Neural progenitor cell (in vitro differentiated cells): Measurements from ENCODE around the gene SHQ1. TPM values are rescaled to one million over a fixed set of nuclear protein-coding genes. Genes with fewer than 3 reads are reported as not detected.

Experiments
- DNase-seq: peaks from one replicate; pipeline ENCODE4 v3.0.0-alpha.2; 2016; ENCODE audit warnings: low spot score
- H2AFZ ChIP-seq: fragments of 200-600 bp; sonication (generic); replicated peaks from 2 replicates; pipeline ENCODE4 v1.6.1; 2016; ENCODE audit warnings: antibody characterized with exemption
- H3F3A ChIP-seq: fragments of 200-600 bp; sonication (generic); 2 replicates; pipeline ENCODE4 v1.6.1; 2016; ENCODE audit warnings: antibody characterized with exemption, low read depth
- H3K27ac ChIP-seq: fragments of 200-600 bp; sonication (generic); 2 replicates; pipeline ENCODE4 v1.5.1; 2016; ENCODE audit warnings: mild to moderate bottlenecking
- H3K27me3 ChIP-seq: fragments of 200-600 bp; sonication (generic); 2 replicates; pipeline ENCODE4 v1.6.1; 2016; ENCODE audit warnings: mild to moderate bottlenecking, moderate library complexity
- H3K36me3 ChIP-seq: fragments of 200-600 bp; sonication (generic); 2 replicates; pipeline ENCODE4 v1.5.1; 2016
- H3K4me1 ChIP-seq: fragments of 200-600 bp; sonication (generic); 2 replicates; pipeline ENCODE4 v1.6.1; 2016; ENCODE audit warnings: mixed run types
- H3K4me2 ChIP-seq: fragments of 200-600 bp; sonication (generic); 2 replicates; pipeline ENCODE4 v1.6.1; 2016
- H3K4me3 ChIP-seq: fragments of 200-600 bp; sonication (generic); 2 replicates; pipeline ENCODE4 v1.5.1; 2016
- H3K79me2 ChIP-seq: fragments of 200-600 bp; sonication (generic); 2 replicates; pipeline ENCODE4 v1.6.1; 2016; ENCODE audit warnings: low read depth
- H3K9ac ChIP-seq: fragments of 200-600 bp; sonication (generic); 2 replicates; pipeline ENCODE4 v1.6.1; 2016
- H3K9me3 ChIP-seq: fragments of 200-600 bp; sonication (generic); 2 replicates; pipeline ENCODE4 v1.5.1; 2016; ENCODE audit warnings: low read depth
- H4K20me1 ChIP-seq: fragments of 200-600 bp; sonication (generic); 2 replicates; pipeline ENCODE4 v1.6.1; 2016; ENCODE audit warnings: low read depth
- H3K27ac Mint-ChIP-seq: 3 replicates; pipeline ENCODE4 v1.8.0; 2021; ENCODE audit warnings: mixed read lengths
- H3K27me3 Mint-ChIP-seq: 2 replicates; pipeline ENCODE4 v1.8.0; 2022; ENCODE audit warnings: low read depth, mild to moderate bottlenecking, inconsistent platforms, moderate library complexity, mixed read lengths; ENCODE audit not compliant: insufficient read depth
- H3K36me3 Mint-ChIP-seq: 3 replicates; pipeline ENCODE4 v1.8.0; 2021; ENCODE audit warnings: mixed read lengths
- H3K4me1 Mint-ChIP-seq: 3 replicates; pipeline ENCODE4 v1.8.0; 2021; ENCODE audit warnings: mixed read lengths
- H3K4me3 Mint-ChIP-seq: 3 replicates; pipeline ENCODE4 v1.8.0; 2021; ENCODE audit warnings: mild to moderate bottlenecking, moderate library complexity, mixed read lengths
- H3K9me3 Mint-ChIP-seq: 3 replicates; pipeline ENCODE4 v1.8.0; 2020; ENCODE audit warnings: mixed read lengths
- CTCF ChIP-seq: fragments of 200-600 bp; sonication (generic); IDR thresholded peaks from 2 replicates; pipeline ENCODE4 v1.5.1; 2017; ENCODE audit warnings: antibody characterized with exemption, mild to moderate bottlenecking
- EZH2 ChIP-seq: fragments of 200-600 bp; sonication (generic); IDR thresholded peaks from 2 replicates; pipeline ENCODE4 v1.6.1; 2017; ENCODE audit warnings: antibody characterized with exemption, mild to moderate bottlenecking, moderate library complexity
- EZH2phosphoT487 ChIP-seq: fragments of 200-600 bp; sonication (generic); IDR thresholded peaks from 2 replicates; pipeline ENCODE4 v1.6.1; 2017; ENCODE audit warnings: antibody characterized with exemption
- total RNA-seq: library from RNA; depleted of rRNA; stranded (reverse); fragments of >200 nt; gene quantifications from 2 replicates; pipeline ENCODE4 v1.2.3, GENCODE V29; 2015; ENCODE audit warnings: low replicate concordance

The SHQ1 gene
- total RNA-seq, 1 donor from 2014 or later, result 21.3 TPM

- TF ChIP-seq CTCF (no peak), EZH2 (no peak), EZH2phosphoT487 (no peak)
Measured at GRCh38 chr3:72830452-72831223, 17.6 kb downstream of the SHQ1 start.

GRCh38 chr3:72829701-72830100 lies 18.5 kb downstream of the SHQ1 start:
- H3K4me1 Mint-ChIP-seq, result peaks cover 10% of the 10 kb centered on the region
- no peak for DNase-seq
- no peaks in the 10 kb centered on the region for H4K20me1 ChIP-seq
- H3K27ac Mint-ChIP-seq, result no peak overlapping the region
- H3K9me3 ChIP-seq, result no peaks in the 10 kb centered on the region
- peaks cover 9% of the 10 kb centered on the region for H3K36me3 Mint-ChIP-seq
- H3K27me3 Mint-ChIP-seq, result peaks cover 2% of the 10 kb centered on the region
- H3K4me3 ChIP-seq, result no peak overlapping the region
- no peaks in the 10 kb centered on the region for H3K27me3 ChIP-seq
- no peaks in the 10 kb centered on the region for H3K4me1 ChIP-seq
- H3K27ac ChIP-seq, result no peak overlapping the region
- no peaks in the 10 kb centered on the region for H3F3A ChIP-seq
- no peaks in the 10 kb centered on the region for H3K36me3 ChIP-seq
- H3K9me3 Mint-ChIP-seq, result no peaks in the 10 kb centered on the region
- TF ChIP-seq CTCF (no peak), EZH2phosphoT487 (no peak), EZH2 (no peak)
- no peak overlapping the region for H2AFZ ChIP-seq
- no peak overlapping the region for H3K9ac ChIP-seq
- no peak overlapping the region for H3K4me3 Mint-ChIP-seq
- H3K79me2 ChIP-seq, result no peaks in the 10 kb centered on the region
- no peak overlapping the region for H3K4me2 ChIP-seq

More at GRCh38 chr3:72830452-72831223, 17.6 kb downstream of the SHQ1 start:
- no peak overlapping the region for H3K4me2 ChIP-seq
- no peak overlapping the region for H2AFZ ChIP-seq
- no peak for DNase-seq
- peaks cover 10% of the 10 kb centered on the region for H3K4me1 Mint-ChIP-seq
- H3K9ac ChIP-seq, result no peak overlapping the region
- H3K9me3 ChIP-seq, result no peaks in the 10 kb centered on the region
- no peaks in the 10 kb centered on the region for H3F3A ChIP-seq
- no peaks in the 10 kb centered on the region for H3K79me2 ChIP-seq
- H3K36me3 ChIP-seq, result no peaks in the 10 kb centered on the region
- no peaks in the 10 kb centered on the region for H3K27me3 Mint-ChIP-seq
- no peak overlapping the region for H3K4me3 ChIP-seq
- no peaks in the 10 kb centered on the region for H4K20me1 ChIP-seq
- no peaks in the 10 kb centered on the region for H3K4me1 ChIP-seq
- no peak overlapping the region for H3K27ac Mint-ChIP-seq
- no peaks in the 10 kb centered on the region for H3K9me3 Mint-ChIP-seq
- no peak overlapping the region for H3K4me3 Mint-ChIP-seq
- H3K36me3 Mint-ChIP-seq, result peaks cover 9% of the 10 kb centered on the region
- H3K27ac ChIP-seq, result no peak overlapping the region
- no peaks in the 10 kb centered on the region for H3K27me3 ChIP-seq

- Histone ChIP-seq H3K27ac (no peak overlapping the region), H3F3A (no peaks in the 10 kb centered on the region), H3K4me3 (no peak overlapping the region), H3K36me3 (no peaks in the 10 kb centered on the region), H3K9ac (no peak overlapping the region), H3K4me2 (no peak overlapping the region), H3K27me3 (no peaks in the 10 kb centered on the region), H3K4me1 (no peaks in the 10 kb centered on the region), H4K20me1 (no peaks in the 10 kb centered on the region), H3K79me2 (no peaks in the 10 kb centered on the region), H2AFZ (no peak overlapping the region), H3K9me3 (no peaks in the 10 kb centered on the region)
- H3K27ac Mint-ChIP-seq, result no peak overlapping the region
- H3K4me1 Mint-ChIP-seq, result peaks cover 3% of the 10 kb centered on the region
- H3K9me3 Mint-ChIP-seq, result no peaks in the 10 kb centered on the region
- H3K36me3 Mint-ChIP-seq, result no peaks in the 10 kb centered on the region
- no peak for DNase-seq
- TF ChIP-seq CTCF, result no peak
- no peak for TF ChIP-seq EZH2
- TF ChIP-seq EZH2phosphoT487, result no peak
- H3K4me3 Mint-ChIP-seq, result no peak overlapping the region
- H3K27me3 Mint-ChIP-seq, result peaks cover 4% of the 10 kb centered on the region
Measured at GRCh38 chr3:72821161-72821781, 27.0 kb downstream of the SHQ1 start.
